GM13977 (cell line): Measurements from ENCODE around the gene SLA2.
"Not testable (repeated sequence)": the region's sequence is repeated elsewhere in the genome, so short reads cannot be mapped to it uniquely, and the experiment has no call there.

Experiments used
- DNase-seq: peaks from one replicate; pipeline ENCODE4 v3.0.0; 2012; ENCODE audit warnings: low spot score
- CTCF ChIP-seq: IDR thresholded peaks from 2 replicates; pipeline ENCODE4 v1.5.1; 2012; ENCODE audit warnings: mild to moderate bottlenecking, control low read depth; ENCODE audit not compliant: insufficient read depth; ENCODE audit errors: extremely low read depth, missing control alignments
- in situ Hi-C: fragments of 300-500 bp; cut with MboI; formaldehyde crosslinking; loops from one replicate; pipeline ENCODE4 v1.12.0; 2022; ENCODE audit warnings: low sequenced_read_pairs, low pct_unique_long_range_greater_than_20kb, mixed read lengths, inconsistent platforms; ENCODE audit not compliant: unreplicated experiment

Gene SLA2

GRCh38 chr20:36614781-36615557 lies 31.0 kb downstream of the SLA2 start:
- TF ChIP-seq CTCF, result no peak
- DNase-seq, result no peak
- in situ Hi-C loops, result loop anchor here (25.0 kb wide), 1 partner anchor 272 kb away; the partner anchor contains the start of gene TLDC2

- no peak for DNase-seq
- TF ChIP-seq CTCF, result no peak
- in situ Hi-C loops, result loop anchor here (25.0 kb wide), 1 partner anchor 273 kb away; the partner anchor contains the start of gene TLDC2
Measured at GRCh38 chr20:36613974-36614373, 32.0 kb downstream of the SLA2 start.

- no peak for TF ChIP-seq CTCF
- in situ Hi-C loops, result loop anchor here (25.0 kb wide), 1 partner anchor 276 kb away; the partner anchor contains the start of gene TLDC2
- no peak for DNase-seq
Measured at GRCh38 chr20:36611625-36612024, 34.4 kb downstream of the SLA2 start.

- in situ Hi-C loops, result loop anchor here (10.0 to 25.0 kb wide), 2 partner anchors 154 to 279 kb away; partner anchors contain the start of gene TLDC2
- not testable (repeated sequence) for DNase-seq
Measured at GRCh38 chr20:36608388-36608728, 37.6 kb downstream of the SLA2 start.

- no peak for DNase-seq
- in situ Hi-C loops, result loop anchor here (10.0 to 25.0 kb wide), 2 partner anchors 153 to 280 kb away; partner anchors contain the start of gene TLDC2
- no peak for TF ChIP-seq CTCF
Measured at GRCh38 chr20:36607586-36608387, 38.2 kb downstream of the SLA2 start.

- in situ Hi-C loops, result loop anchor here (10.0 to 25.0 kb wide), 2 partner anchors 152 to 281 kb away; partner anchors contain the start of gene TLDC2
- no peak for DNase-seq
- no peak for TF ChIP-seq CTCF
Measured at GRCh38 chr20:36606158-36607066, 39.6 kb downstream of the SLA2 start.
